ENCODE data around the gene SETD5.

Gene SETD5

GRCh38 chr3:9514306-9514705 lies 116.9 kb downstream of the SETD5 start:
- DNase-seq (ENCODE audit: low read depth, low spot score): no peak

GRCh38 chr3:9514956-9515355 lies 117.5 kb downstream of the SETD5 start:
- no peak for DNase-seq (ENCODE audit: low read depth, low spot score)

GRCh38 chr3:9525078-9525477 lies 127.7 kb downstream of the SETD5 start:
- DNase-seq (ENCODE audit: low read depth, low spot score): no peak
